GM15510 (cell line): ENCODE results near the gene FOXA1.

Source experiments
- POLR2A ChIP-seq: IDR thresholded peaks from 3 replicates; pipeline ENCODE4 v1.6.1; 2011; ENCODE audit warnings: borderline replicate concordance; ENCODE audit not compliant: insufficient read length; ENCODE audit errors: extremely low read depth

The FOXA1 gene

GRCh38 chr14:37615582-37616289, 20.7 kb upstream of the FOXA1 start:
- TF ChIP-seq POLR2A: no peak

DNA sequence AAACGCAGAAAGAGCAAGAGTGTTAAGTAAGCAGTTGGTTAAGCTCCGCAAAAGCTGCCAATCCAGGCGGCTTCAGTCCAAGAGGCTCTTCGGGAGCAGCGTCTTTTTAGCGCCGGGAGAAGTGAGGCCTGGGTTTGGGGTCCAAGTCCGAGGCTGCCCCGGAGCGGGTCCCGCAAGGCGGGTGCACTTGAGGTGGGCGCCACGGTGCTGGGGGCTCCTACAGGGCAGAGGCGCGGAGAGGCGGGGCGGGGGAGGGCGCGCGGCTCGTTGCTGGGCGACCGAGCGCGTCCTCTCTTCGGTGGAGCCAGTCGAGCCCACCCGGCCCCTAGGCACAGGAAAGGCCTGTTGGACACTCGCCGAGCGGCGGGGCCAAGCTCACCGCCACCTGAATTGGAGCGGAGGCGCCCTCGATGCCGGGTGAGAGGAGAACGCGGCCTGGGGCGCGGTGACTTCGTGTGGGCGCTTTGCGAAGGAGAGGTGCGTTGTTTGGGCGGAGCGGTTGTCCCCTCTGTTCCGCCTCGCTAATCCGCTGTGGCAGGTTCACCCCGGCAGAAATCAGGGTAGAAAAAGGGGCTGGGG, 16.0 kb upstream of the FOXA1 start:
- no peak for TF ChIP-seq POLR2A

DNA sequence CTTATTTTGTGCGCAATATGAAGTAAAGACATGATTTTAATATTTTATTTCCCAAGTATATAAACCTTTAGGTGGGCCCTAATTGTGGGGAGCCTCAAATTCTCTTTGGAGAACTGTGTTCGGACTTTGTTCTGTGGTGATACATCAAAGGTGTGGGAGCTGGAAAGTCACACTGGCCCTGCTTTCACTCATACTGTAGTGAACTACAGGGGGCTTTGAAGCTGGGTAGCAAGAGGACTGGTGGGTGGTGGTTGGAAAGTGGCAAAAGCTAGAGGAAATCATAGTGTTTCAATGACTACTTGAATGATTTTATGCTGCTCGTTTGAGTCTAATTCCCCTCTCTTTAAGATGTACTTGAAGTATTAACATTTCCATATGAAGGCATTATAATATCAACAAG, 13.6 kb upstream of the FOXA1 start:
- TF ChIP-seq POLR2A: no peak

DNA sequence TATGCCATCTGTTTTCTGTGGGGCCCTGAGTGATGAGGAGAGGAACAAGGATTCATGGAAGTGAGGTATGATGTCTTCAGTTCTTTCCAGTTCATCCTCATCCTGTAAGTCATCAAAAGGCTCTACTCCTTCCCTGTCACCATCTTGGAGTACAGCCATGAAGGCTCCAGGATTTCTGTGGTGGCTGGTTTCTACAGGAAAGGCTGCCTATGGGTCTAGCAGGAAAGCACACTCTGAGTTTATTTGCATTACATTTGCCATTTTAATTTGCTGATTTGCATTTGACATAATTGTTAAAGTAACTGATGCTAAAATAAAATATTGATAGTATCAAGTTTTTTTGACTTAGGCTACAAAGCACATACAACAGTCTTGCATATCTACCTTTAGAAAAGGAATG, 11.6 kb upstream of the FOXA1 start:
- no peak for TF ChIP-seq POLR2A

DNA sequence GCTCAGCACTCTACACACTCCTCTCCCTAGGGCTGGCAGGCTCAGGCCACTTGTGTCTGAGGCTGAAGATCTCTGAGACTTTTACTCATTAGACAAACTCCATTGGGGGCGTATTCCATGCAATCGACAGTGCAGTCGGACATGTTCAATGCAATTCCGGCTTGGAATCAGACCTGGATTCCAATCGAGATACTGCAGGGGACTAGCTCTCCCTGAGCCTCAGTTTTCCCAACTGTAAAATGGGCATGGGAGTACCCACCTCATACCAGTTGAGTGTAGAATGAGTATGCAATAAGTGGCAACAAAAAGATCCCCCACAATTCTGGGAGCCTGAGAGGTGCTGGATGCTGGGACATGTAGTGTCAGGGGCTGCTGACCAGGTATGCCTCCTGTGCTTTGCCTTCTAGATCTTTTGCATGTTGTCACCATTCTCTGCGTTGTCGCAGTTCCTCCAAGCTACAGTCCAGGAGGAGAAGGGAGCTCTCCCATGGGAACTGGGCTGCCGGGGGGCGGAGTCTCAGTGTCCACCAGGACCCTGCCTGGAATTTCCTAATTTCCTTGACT, 8.7 kb upstream of the FOXA1 start:
- no peak for TF ChIP-seq POLR2A

- no peak for TF ChIP-seq POLR2A
These were observed 7.8 kb upstream of the FOXA1 start for GRCh38 chr14:37602605-37603453.

GRCh38 chr14:37601865-37602264, 6.8 kb upstream of the FOXA1 start:
- TF ChIP-seq POLR2A: no peak

GRCh38 chr14:37600880-37601741, 6.1 kb upstream of the FOXA1 start:
- no peak for TF ChIP-seq POLR2A

- no peak for TF ChIP-seq POLR2A
These were observed 4.7 kb upstream of the FOXA1 start for GRCh38 chr14:37599507-37600368.

DNA sequence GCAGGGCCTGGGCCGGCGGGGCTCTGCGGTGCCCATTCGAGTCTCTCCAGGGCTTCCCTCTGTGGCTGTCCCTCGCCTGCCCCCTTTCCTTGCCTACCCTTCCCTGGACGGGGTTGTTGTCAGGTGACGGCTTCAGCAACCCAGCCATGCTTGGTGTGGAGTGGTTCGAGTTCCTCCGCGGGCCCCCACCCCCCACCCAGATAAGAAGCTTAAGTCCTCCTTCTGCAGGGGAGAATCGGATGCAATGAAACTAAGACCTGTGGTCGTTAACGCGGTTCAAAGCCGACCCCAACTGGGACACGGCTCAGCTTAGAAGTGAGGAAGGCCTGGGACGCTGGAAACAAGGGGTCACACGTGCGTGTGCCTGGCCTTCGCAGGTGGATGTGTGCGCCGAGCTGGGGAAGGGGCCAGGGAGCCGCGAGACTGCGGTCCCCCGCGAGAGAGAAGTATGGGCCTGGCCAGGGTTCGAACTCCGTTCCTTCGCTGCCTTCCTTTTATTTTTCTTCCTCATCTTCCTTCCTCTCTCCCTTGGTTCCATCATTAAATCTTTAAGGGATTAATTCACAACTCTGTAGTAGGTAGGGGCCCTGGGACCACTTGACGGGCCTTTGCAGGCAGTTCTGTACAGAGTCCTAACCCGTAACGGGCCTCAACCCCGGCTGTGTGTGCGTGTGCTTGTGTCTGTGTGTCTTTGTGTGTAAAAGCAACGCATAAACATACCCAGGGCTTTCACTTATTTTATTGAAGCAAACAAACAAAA, 3.9 kb upstream of the FOXA1 start:
- no peak for TF ChIP-seq POLR2A

DNA sequence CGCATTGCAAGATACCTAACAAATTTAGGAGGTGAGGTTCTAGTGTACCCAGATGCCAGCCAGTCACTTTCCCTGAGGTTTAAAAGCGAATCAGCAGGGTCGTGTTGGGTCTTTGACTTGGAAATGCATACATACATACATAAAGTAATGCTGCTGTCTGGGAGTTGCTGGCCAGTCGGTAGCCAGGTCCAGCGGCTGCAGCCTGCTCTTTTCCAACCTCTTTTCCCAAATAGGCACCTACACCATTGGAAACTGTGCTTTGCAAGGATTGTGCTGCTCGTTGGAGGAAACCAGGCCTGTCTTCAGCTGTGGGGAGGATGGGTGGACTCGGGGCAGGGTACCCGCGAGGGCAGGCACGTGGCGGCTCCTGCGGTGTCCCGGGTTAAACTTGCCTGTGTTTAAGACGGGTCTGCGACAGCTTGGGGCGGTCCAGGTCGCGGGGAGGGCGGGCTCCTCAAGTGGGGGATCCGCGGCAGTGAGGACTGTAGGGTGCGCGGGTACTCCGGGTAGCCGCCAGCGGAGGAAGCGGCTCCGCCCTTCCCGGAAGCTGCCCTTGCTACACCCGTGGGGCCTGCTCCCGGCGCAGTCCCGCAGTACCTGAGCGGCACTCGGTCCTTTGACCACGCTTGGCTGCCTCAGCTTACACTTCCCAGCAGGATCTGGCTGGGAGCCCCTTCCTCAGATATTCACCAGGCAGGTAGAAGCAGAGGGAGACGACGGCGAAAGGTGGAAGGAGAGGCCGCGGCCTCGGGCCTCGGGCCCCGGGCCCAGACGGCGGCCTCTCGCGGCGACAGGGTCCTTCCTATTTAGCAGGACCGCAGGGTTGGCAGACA, 3.1 kb upstream of the FOXA1 start:
- no peak for TF ChIP-seq POLR2A

DNA sequence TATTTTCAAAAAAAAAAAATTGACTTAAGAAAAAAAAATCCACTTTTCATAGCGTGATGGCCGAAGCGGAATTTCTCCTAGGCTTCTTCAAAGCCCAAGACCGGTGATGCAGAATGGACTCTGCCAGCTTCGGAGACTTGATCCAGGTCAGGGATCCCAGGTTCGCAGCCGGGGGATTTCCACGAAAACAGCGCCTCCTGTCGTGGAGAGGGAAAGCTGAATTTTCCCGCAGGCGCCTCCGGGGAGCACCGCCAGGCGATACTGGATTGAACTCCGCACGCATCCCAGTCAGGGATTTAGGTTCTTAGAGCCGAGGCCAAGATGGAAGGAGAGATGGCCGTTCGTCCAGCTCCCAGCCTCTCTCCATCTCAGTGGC, 2.5 kb upstream of the FOXA1 start:
- no peak for TF ChIP-seq POLR2A
